IMR-90 (cell line): Measurements from ENCODE around the gene DIP2B. TPM values are rescaled to one million over a fixed set of nuclear protein-coding genes. Genes with fewer than 3 reads are reported as not detected.
A peak's percentile ranks its signal among the peaks of the same experiment; 100 is the strongest.

ENCODE experiments used
- ATAC-seq: fragments of 200-7000 bp; cut with Tn5 transposase; 2 replicates; pipeline ENCODE4 v1.9.1; 2020; ENCODE audit warnings: low read depth, mild to moderate bottlenecking, moderate library complexity
- BruUV-seq: library from RNA; stranded (reverse); fragments of 400-500 nt; replicated peaks from 2 replicates; lab custom pipeline; 2021; lab: Mats Ljungman, UMichigan
- CTCF ChIA-PET: fragments of 300-600 bp; formaldehyde crosslinking; extraction: SDS; loops from one replicate; lab custom pipeline; 2021; ENCODE audit warnings: antibody characterized with exemption; lab: Yijun Ruan, JAX
- POLR2A ChIA-PET: fragments of 300-600 bp; sonication (Branson Sonifier 250); formaldehyde crosslinking; loops from one replicate; lab custom pipeline; 2022; ENCODE audit warnings: antibody characterized with exemption; ENCODE audit not compliant: unreplicated experiment; lab: Charles Lee
- DNase-seq: peaks from one replicate; pipeline ENCODE4 v3.0.0; 2013
- H2AFZ ChIP-seq: replicated peaks from 2 replicates; pipeline ENCODE3; 2013; ENCODE audit warnings: low read length, mild to moderate bottlenecking; ENCODE audit not compliant: poor library complexity
- H2AK5ac ChIP-seq: 2 replicates; pipeline ENCODE4 v1.6.1; 2013; ENCODE audit warnings: low read depth, low read length, inconsistent platforms
- H2AK9ac ChIP-seq: replicated peaks from 2 replicates; pipeline ENCODE3; 2013; ENCODE audit warnings: mild to moderate bottlenecking, low read depth, low read length, moderate library complexity; ENCODE audit not compliant: poor library complexity
- H2BK120ac ChIP-seq: 2 replicates; pipeline ENCODE4 v1.6.1; 2013; ENCODE audit warnings: low read depth, low read length, inconsistent platforms
- H2BK15ac ChIP-seq: 3 replicates; pipeline ENCODE4 v1.6.1; 2013; ENCODE audit warnings: low read depth, low read length, inconsistent platforms
- H2BK20ac ChIP-seq: 2 replicates; pipeline ENCODE4 v1.6.1; 2013; ENCODE audit warnings: low read depth, mild to moderate bottlenecking, inconsistent platforms, low read length, moderate library complexity
- H2BK5ac ChIP-seq: 2 replicates; pipeline ENCODE4 v1.6.1; 2013; ENCODE audit warnings: mild to moderate bottlenecking, low read depth, low read length, inconsistent platforms; ENCODE audit not compliant: poor library complexity, severe bottlenecking
- H3K14ac ChIP-seq: replicated peaks from 2 replicates; pipeline ENCODE4 v1.6.1; 2013; ENCODE audit warnings: low read depth, low read length, inconsistent platforms
- H3K18ac ChIP-seq: 2 replicates; pipeline ENCODE4 v1.6.1; 2013; ENCODE audit warnings: low read depth, low read length, control low read depth
- H3K23ac ChIP-seq: 2 replicates; pipeline ENCODE4 v1.6.1; 2013; ENCODE audit warnings: low read depth, low read length, inconsistent platforms
- H3K27ac ChIP-seq: 2 replicates; pipeline ENCODE4 v1.5.1; 2013; ENCODE audit warnings: mild to moderate bottlenecking, control low read depth, low read length; ENCODE audit not compliant: insufficient read depth
- H3K27me3 ChIP-seq: 2 replicates; pipeline ENCODE4 v1.6.1; 2013; ENCODE audit warnings: low read length; ENCODE audit not compliant: control insufficient read depth, insufficient read depth
- H3K36me3 ChIP-seq: 2 replicates; pipeline ENCODE4 v1.6.1; 2013; ENCODE audit warnings: low read length, mixed read lengths; ENCODE audit not compliant: control insufficient read depth, insufficient read depth
- H3K4ac ChIP-seq: 2 replicates; pipeline ENCODE4 v1.6.1; 2013; ENCODE audit warnings: low read depth, low read length, inconsistent platforms
- H3K4me1 ChIP-seq: 2 replicates; pipeline ENCODE4 v1.6.1; 2013; ENCODE audit warnings: low read length, mixed read lengths; ENCODE audit not compliant: control insufficient read depth, insufficient read depth
- H3K4me2 ChIP-seq: 2 replicates; pipeline ENCODE4 v1.6.1; 2013; ENCODE audit warnings: low read depth, mild to moderate bottlenecking, control low read depth, low read length, moderate library complexity
- H3K4me3 ChIP-seq: 2 replicates; pipeline ENCODE4 v1.5.1; 2013; ENCODE audit warnings: low read depth, mild to moderate bottlenecking, control low read depth, low read length, moderate library complexity; ENCODE audit not compliant: insufficient read depth
- H3K56ac ChIP-seq: 2 replicates; pipeline ENCODE4 v1.6.1; 2013; ENCODE audit warnings: low read length, inconsistent platforms; ENCODE audit not compliant: insufficient read depth; ENCODE audit errors: extremely low read depth
- H3K79me1 ChIP-seq, 2 experiments: 2 replicates each; pipeline ENCODE4 v1.6.1; 2013; ENCODE audit warnings: low read length in 2 of 2, inconsistent platforms in 1 of 2, low read depth in 1 of 2
- H3K9ac ChIP-seq: 2 replicates; pipeline ENCODE4 v1.6.1; 2013; ENCODE audit warnings: low read depth, low read length, control low read depth
- H3K9me1 ChIP-seq: 2 replicates; pipeline ENCODE4 v1.6.1; 2013; ENCODE audit warnings: low read length, inconsistent platforms; ENCODE audit not compliant: insufficient read depth
- H3K9me3 ChIP-seq: 2 replicates; pipeline ENCODE4 v1.6.1; 2013; ENCODE audit warnings: low read length; ENCODE audit not compliant: control insufficient read depth, insufficient read depth
- H4K20me1 ChIP-seq: 2 replicates; pipeline ENCODE4 v1.6.1; 2013; ENCODE audit warnings: low read length, inconsistent platforms; ENCODE audit not compliant: insufficient read depth
- H4K5ac ChIP-seq: 2 replicates; pipeline ENCODE4 v1.6.1; 2013; ENCODE audit warnings: mild to moderate bottlenecking, low read depth, low read length, control low read depth
- H4K8ac ChIP-seq, 2 experiments: 2 replicates each; pipeline ENCODE4 v1.6.1; 2013; ENCODE audit warnings: low read depth in 2 of 2, low read length in 2 of 2, control low read depth in 1 of 2, inconsistent platforms in 1 of 2
- H4K91ac ChIP-seq: 2 replicates; pipeline ENCODE4 v1.6.1; 2013; ENCODE audit warnings: low read depth, low read length, inconsistent platforms; ENCODE audit not compliant: insufficient read depth
- BHLHE40 ChIP-seq: fragments of 150-350 bp; IDR thresholded peaks from 2 replicates; pipeline ENCODE4 v1.6.1; 2016; ENCODE audit warnings: mild to moderate bottlenecking, low read depth, low read length
- CEBPB ChIP-seq: IDR thresholded peaks from 2 replicates; pipeline ENCODE4 v1.6.1; 2012; ENCODE audit warnings: low read depth, low read length, improper control_type of control experiment
- CHD1 ChIP-seq: IDR thresholded peaks from 2 replicates; pipeline ENCODE4 v1.6.1; 2012; ENCODE audit warnings: low read depth, low read length, improper control_type of control experiment
- FOS ChIP-seq: fragments of 150-350 bp; IDR thresholded peaks from 2 replicates; pipeline ENCODE4 v1.6.1; 2016; ENCODE audit warnings: low read depth, low read length
- MAFK ChIP-seq: IDR thresholded peaks from 2 replicates; pipeline ENCODE4 v1.6.1; 2012; ENCODE audit warnings: low read depth, low read length, improper control_type of control experiment
- MAZ ChIP-seq: IDR thresholded peaks from 2 replicates; pipeline ENCODE4 v1.6.1; 2012; ENCODE audit warnings: low read depth, mild to moderate bottlenecking, low read length, improper control_type of control experiment, moderate library complexity, borderline replicate concordance
- MXI1 ChIP-seq: IDR thresholded peaks from 2 replicates; pipeline ENCODE4 v1.6.1; 2012; ENCODE audit warnings: low read depth, mild to moderate bottlenecking, low read length, moderate library complexity, borderline replicate concordance
- NFE2L2 ChIP-seq: fragments of 150-350 bp; IDR thresholded peaks from 2 replicates; pipeline ENCODE4 v1.6.1; 2016; ENCODE audit warnings: low read depth, mild to moderate bottlenecking, low read length
- POLR2A ChIP-seq: IDR thresholded peaks from 2 replicates; pipeline ENCODE4 v1.6.1; 2012; ENCODE audit warnings: mild to moderate bottlenecking, low read depth, low read length
- RAD21 ChIP-seq: IDR thresholded peaks from 2 replicates; pipeline ENCODE4 v1.6.1; 2012; ENCODE audit warnings: low read length, improper control_type of control experiment
- RCOR1 ChIP-seq: IDR thresholded peaks from 2 replicates; pipeline ENCODE4 v1.6.1; 2012; ENCODE audit warnings: mild to moderate bottlenecking, low read length, improper control_type of control experiment; ENCODE audit not compliant: insufficient replicate concordance
- RFX5 ChIP-seq: IDR thresholded peaks from 2 replicates; pipeline ENCODE4 v1.8.0; 2012; ENCODE audit warnings: low read depth, mild to moderate bottlenecking, low read length, moderate library complexity
- SMC3 ChIP-seq: fragments of 150-350 bp; IDR thresholded peaks from 2 replicates; pipeline ENCODE4 v1.6.1; 2016; ENCODE audit warnings: low read depth, mild to moderate bottlenecking, antibody characterized with exemption, low read length, moderate library complexity
- WGBS, 2 experiments: methylation state at CpG; one replicate each; pipeline versions ENCODE4 v1.1.5 to v1.1.7; 2013; ENCODE audit warnings: missing lambda C conversion rate in 2 of 2; ENCODE audit not compliant: insufficient read length in 1 of 2; ENCODE audit errors: extremely low coverage in 2 of 2; 5-methylcytosine and 5-hydroxymethylcytosine counted together
- dilution Hi-C: fragments of 300-500 bp; cut with HindIII; formaldehyde crosslinking; loops from one replicate; pipeline ENCODE4 v1.14.3; 2018; ENCODE audit warnings: low sequenced_read_pairs; ENCODE audit not compliant: unreplicated experiment
- in situ Hi-C: fragments of 300-500 bp; cut with MboI; formaldehyde crosslinking; loops from 3 replicates; pipeline ENCODE4 v1.14.3; 2019; ENCODE audit warnings: low sequenced_read_pairs, inconsistent platforms, mixed read lengths
- intact Hi-C: fragments of 100-400 bp; cut with micrococcal nuclease; formaldehyde crosslinking; loops from 2 replicates; pipeline ENCODE4 v1.10.0; 2022
- polyA plus RNA-seq, 3 experiments: library from polyadenylated mRNA; depleted of rRNA; stranded (reverse); fragments of >200 nt; gene quantifications; 2 replicates each; pipeline ENCODE4 v1.2.3, GENCODE V29; 2012; ENCODE audit warnings: low replicate concordance in 1 of 3
- total RNA-seq: library from RNA; depleted of rRNA; stranded (reverse); fragments of >200 nt; gene quantifications from 2 replicates; pipeline ENCODE4 v1.2.3, GENCODE V29; 2012
- TF ChIP-seq, protein P1 (sequence below): fragments of 150-350 bp; IDR thresholded peaks from 2 replicates; pipeline ENCODE4 v1.6.1; 2016; ENCODE audit warnings: low read depth, mild to moderate bottlenecking, low read length, moderate library complexity, borderline replicate concordance
- TF ChIP-seq, protein P2 (sequence below): conservative IDR thresholded peaks from 2 replicates; pipeline ENCODE4 v1.5.1; 2012; ENCODE audit warnings: mild to moderate bottlenecking, low read depth, low read length, improper control_type of control experiment
- TF ChIP-seq, protein P3 (sequence below): fragments of 150-350 bp; IDR thresholded peaks from 2 replicates; pipeline ENCODE4 v1.6.1; 2017; ENCODE audit warnings: mild to moderate bottlenecking, antibody characterized with exemption, low read length, low read depth

The DIP2B gene
- total and polyA plus RNA-seq, 2 of the 4 experiments (the other 2 are of a cell fraction), result 7.7 to 12.9 TPM

DNA sequence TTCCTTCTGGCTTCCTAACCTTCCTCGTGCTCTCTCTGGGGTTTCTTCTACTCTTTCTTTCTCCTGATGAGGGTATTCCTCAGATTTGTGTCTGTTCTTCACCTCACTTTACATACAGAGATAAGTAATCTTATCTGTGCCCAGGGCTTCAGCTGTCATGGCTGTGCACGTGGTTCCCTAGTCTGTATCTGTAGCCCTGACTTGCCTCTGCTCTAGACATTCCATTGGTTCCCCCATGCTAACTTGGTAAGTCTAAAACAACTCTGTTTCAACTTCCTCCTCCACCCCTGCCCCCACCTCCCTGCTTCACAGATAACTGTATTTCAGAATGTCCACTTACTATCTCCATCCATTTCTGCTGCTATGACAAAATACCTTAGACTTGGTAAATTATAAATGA lies 10.8 kb downstream of the DIP2B start:
- Histone ChIP-seq H3K9ac (no peak overlapping the region), H3K23ac (no peak overlapping the region), H3K27me3 (no peaks in the 10 kb centered on the region), H4K91ac (no peak overlapping the region), H3K36me3 (no peaks in the 10 kb centered on the region; the same call in 1 of the 2 replicates), H3K4me3 (no peak overlapping the region), H3K18ac (no peak overlapping the region), H3K4me1 (peaks cover 13% of the 10 kb centered on the region), H4K5ac (no peak overlapping the region), H3K56ac (no peak overlapping the region), H3K79me1 (peaks cover 29 to 73% of the 10 kb centered on the region in 2 experiments), H2BK5ac (no peak overlapping the region), H2AFZ (no peak overlapping the region), H3K4me2 (no peak overlapping the region), H2BK120ac (no peak overlapping the region), H2BK20ac (no peak overlapping the region), H3K14ac (peak overlapping the region; percentile 5; the same call in 1 of the 2 replicates), H2AK5ac (no peak overlapping the region), H2AK9ac (no peak overlapping the region), H3K4ac (no peak overlapping the region), H2BK15ac (no peak overlapping the region), H3K9me3 (no peaks in the 10 kb centered on the region), H4K8ac (no peak overlapping the region), H3K27ac (no peak overlapping the region), H4K20me1 (peaks cover 3% of the 10 kb centered on the region; the same call in 1 of the 2 replicates), H3K9me1 (peaks cover 6% of the 10 kb centered on the region)
- dilution Hi-C loops, result no loop called here
- in situ Hi-C loops, result loop anchor here (25.0 kb wide), 1 partner anchor 847 kb away; no protein-coding TSS in a partner anchor
- CTCF ChIA-PET, result no interaction called here
- intact Hi-C loops, result loop anchor here (5.0 kb wide), 1 partner anchor 57 kb away; no protein-coding TSS in a partner anchor
- POLR2A ChIA-PET, result no interaction called here
- 38% methylated on average over 1 of the region's 2 CpGs; no CpG with 5 or more reads in 1 of the 2 experiments for WGBS, 2 experiments
- TF ChIP-seq NFE2L2, result no peak
- no peak for TF ChIP-seq MAFK
- TF ChIP-seq RCOR1, result no peak
- TF ChIP-seq, protein P1, sequence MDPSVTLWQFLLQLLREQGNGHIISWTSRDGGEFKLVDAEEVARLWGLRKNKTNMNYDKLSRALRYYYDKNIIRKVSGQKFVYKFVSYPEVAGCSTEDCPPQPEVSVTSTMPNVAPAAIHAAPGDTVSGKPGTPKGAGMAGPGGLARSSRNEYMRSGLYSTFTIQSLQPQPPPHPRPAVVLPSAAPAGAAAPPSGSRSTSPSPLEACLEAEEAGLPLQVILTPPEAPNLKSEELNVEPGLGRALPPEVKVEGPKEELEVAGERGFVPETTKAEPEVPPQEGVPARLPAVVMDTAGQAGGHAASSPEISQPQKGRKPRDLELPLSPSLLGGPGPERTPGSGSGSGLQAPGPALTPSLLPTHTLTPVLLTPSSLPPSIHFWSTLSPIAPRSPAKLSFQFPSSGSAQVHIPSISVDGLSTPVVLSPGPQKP, result no peak
- no peak for TF ChIP-seq POLR2A
- no peak for TF ChIP-seq MAZ
- no peak for TF ChIP-seq RFX5
- TF ChIP-seq BHLHE40, result no peak
- no peak for TF ChIP-seq RAD21
- no peak for TF ChIP-seq CEBPB
- TF ChIP-seq, protein P2, sequence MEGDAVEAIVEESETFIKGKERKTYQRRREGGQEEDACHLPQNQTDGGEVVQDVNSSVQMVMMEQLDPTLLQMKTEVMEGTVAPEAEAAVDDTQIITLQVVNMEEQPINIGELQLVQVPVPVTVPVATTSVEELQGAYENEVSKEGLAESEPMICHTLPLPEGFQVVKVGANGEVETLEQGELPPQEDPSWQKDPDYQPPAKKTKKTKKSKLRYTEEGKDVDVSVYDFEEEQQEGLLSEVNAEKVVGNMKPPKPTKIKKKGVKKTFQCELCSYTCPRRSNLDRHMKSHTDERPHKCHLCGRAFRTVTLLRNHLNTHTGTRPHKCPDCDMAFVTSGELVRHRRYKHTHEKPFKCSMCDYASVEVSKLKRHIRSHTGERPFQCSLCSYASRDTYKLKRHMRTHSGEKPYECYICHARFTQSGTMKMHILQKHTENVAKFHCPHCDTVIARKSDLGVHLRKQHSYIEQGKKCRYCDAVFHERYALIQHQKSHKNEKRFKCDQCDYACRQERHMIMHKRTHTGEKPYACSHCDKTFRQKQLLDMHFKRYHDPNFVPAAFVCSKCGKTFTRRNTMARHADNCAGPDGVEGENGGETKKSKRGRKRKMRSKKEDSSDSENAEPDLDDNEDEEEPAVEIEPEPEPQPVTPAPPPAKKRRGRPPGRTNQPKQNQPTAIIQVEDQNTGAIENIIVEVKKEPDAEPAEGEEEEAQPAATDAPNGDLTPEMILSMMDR, result no peak
- no peak for TF ChIP-seq SMC3
- no peak for TF ChIP-seq CHD1
- TF ChIP-seq MXI1, result no peak
- TF ChIP-seq FOS, result no peak
- TF ChIP-seq, protein P3, sequence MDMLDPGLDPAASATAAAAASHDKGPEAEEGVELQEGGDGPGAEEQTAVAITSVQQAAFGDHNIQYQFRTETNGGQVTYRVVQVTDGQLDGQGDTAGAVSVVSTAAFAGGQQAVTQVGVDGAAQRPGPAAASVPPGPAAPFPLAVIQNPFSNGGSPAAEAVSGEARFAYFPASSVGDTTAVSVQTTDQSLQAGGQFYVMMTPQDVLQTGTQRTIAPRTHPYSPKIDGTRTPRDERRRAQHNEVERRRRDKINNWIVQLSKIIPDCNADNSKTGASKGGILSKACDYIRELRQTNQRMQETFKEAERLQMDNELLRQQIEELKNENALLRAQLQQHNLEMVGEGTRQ, result no peak
- BruUV-seq, result no TSS peak
- no peak; the same call in 1 of the 2 replicates for ATAC-seq
- DNase-seq, result no peak
